ENCODE results near the gene RPS6KC1.
"Not testable (repeated sequence)": the region's sequence is repeated elsewhere in the genome, so short reads cannot be mapped to it uniquely, and the experiment has no call there.

The RPS6KC1 gene

GRCh38 chr1:213089924-213090677 lies 39.1 kb downstream of the RPS6KC1 start:
- H3K4me3 ChIP-seq (ENCODE audit: low read depth, low read length), result no peak overlapping the region
- no peak for TF ChIP-seq CTCF (IDR thresholded peaks at IDR 0.05; ENCODE audit: borderline replicate concordance, insufficient read depth, low read depth, low read length)

DNA sequence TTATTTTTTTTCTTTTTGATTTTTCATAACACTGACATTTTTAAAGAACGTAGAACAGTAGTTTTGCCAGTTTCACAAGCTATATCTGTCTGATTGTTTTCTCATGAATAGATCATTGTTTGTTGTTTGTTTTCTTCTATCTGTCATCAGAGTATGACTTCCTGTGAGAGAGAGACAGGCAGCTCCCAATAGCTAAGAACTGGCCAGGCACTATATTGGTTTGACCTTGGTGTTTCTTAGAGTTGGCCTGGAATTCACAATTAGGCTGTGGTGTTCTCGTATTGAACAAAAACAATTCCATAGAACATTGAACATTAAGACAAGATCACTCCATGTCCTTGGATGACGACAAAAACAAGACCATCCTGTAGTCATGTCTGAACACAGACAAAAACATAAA lies 43.4 kb downstream of the RPS6KC1 start:
- no peak for TF ChIP-seq CTCF (IDR thresholded peaks at IDR 0.05; ENCODE audit: borderline replicate concordance, insufficient read depth, low read depth, low read length)
- H3K4me3 ChIP-seq (ENCODE audit: low read depth, low read length), result no peak overlapping the region

DNA sequence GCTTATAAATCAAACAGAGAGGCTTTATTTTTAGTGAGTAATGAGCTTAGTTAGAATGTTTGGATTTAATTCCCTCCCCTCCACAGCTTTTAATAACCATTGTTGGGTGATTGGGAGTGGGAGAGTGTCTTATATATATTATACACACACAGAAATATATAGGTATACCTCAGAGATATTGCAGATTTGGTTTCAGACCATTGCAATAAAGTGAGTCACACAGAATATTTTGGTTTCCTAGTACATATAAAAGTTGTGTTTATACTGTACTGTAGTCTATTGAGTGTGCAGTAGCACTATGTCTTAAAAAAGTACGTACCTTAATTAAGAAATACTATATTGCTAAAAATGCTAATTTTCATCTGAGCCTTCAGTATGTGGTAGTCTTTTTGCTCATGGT lies 44.4 kb downstream of the RPS6KC1 start:
- no peak for TF ChIP-seq CTCF (IDR thresholded peaks at IDR 0.05; ENCODE audit: borderline replicate concordance, insufficient read depth, low read depth, low read length)
- no peak overlapping the region for H3K4me3 ChIP-seq (ENCODE audit: low read depth, low read length)

DNA sequence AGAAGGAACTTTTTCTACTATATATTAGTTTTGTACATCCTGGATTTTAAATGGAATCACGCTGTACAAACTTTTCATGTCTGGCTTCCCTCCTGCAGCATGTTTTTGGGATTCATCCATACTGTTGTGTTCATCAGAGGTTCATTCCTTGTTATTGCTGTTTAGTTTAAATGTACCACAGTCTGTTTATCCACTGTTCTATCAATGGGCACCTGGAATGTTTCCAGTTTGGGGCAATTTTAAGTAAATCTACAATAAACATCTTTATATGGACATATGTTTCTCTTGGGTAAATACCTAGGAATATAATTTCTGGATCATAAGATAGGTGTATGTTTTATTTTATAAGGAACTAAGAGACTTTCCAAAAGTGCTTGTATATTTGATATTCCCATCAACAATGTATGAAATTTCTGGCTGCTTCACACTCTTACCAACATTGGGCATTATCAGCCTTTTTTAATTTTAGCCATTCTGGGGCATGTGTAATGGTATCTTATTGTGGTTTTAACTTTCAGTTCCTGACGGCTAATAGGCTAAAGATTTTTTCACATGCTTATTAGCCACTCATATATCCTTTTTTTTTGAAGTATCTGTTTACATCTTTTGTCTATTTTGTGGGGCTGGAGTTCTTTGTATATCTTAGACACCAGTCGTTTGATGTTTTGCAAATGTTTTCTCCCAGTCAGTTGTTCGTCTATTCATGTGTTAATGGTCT lies 48.8 kb downstream of the RPS6KC1 start:
- no peak for TF ChIP-seq CTCF (IDR thresholded peaks at IDR 0.05; ENCODE audit: borderline replicate concordance, insufficient read depth, low read depth, low read length)
- no peak overlapping the region for H3K4me3 ChIP-seq (ENCODE audit: low read depth, low read length)

- not testable (repeated sequence) for H3K4me3 ChIP-seq (ENCODE audit: low read depth, low read length)
Observed at GRCh38 chr1:213100565-213100964, 49.5 kb downstream of the RPS6KC1 start.

GRCh38 chr1:213103377-213104306 lies 52.6 kb downstream of the RPS6KC1 start:
- H3K4me3 ChIP-seq (ENCODE audit: low read depth, low read length), result no peak overlapping the region
- no peak for TF ChIP-seq CTCF (IDR thresholded peaks at IDR 0.05; ENCODE audit: borderline replicate concordance, insufficient read depth, low read depth, low read length)

- no peak overlapping the region for H3K4me3 ChIP-seq (ENCODE audit: low read depth, low read length)
- no peak for TF ChIP-seq CTCF (IDR thresholded peaks at IDR 0.05; ENCODE audit: borderline replicate concordance, insufficient read depth, low read depth, low read length)
Observed at GRCh38 chr1:213104604-213105003, 53.6 kb downstream of the RPS6KC1 start.

Data from GM12875 (cell line).